ENCODE results near the gene NMD3. TPM values are rescaled to one million over a fixed set of nuclear protein-coding genes. Genes with fewer than 3 reads are reported as not detected.

The NMD3 gene
- total RNA-seq, 4 donors from 2014 or later = 27.3 to 42.8 (median 37.4) TPM

GRCh38 chr3:161268601-161269000 lies 47.5 kb downstream of the NMD3 start:
- DNase-seq (no peak), ATAC-seq (no peak)
- Histone ChIP-seq H3K9me3 (no peaks in the 10 kb centered on the region), H3K27me3 (no peaks in the 10 kb centered on the region), H3K4me3 (no peak overlapping the region), H3K27ac (no peak overlapping the region), H3K4me1 (no peaks in the 10 kb centered on the region), H3K36me3 (peaks cover 0 to 5% of the 10 kb centered on the region in 2 donors)
- TF ChIP-seq POLR2A (IDR thresholded peaks at IDR 0.05) = no peak
- TF ChIP-seq, protein P1, sequence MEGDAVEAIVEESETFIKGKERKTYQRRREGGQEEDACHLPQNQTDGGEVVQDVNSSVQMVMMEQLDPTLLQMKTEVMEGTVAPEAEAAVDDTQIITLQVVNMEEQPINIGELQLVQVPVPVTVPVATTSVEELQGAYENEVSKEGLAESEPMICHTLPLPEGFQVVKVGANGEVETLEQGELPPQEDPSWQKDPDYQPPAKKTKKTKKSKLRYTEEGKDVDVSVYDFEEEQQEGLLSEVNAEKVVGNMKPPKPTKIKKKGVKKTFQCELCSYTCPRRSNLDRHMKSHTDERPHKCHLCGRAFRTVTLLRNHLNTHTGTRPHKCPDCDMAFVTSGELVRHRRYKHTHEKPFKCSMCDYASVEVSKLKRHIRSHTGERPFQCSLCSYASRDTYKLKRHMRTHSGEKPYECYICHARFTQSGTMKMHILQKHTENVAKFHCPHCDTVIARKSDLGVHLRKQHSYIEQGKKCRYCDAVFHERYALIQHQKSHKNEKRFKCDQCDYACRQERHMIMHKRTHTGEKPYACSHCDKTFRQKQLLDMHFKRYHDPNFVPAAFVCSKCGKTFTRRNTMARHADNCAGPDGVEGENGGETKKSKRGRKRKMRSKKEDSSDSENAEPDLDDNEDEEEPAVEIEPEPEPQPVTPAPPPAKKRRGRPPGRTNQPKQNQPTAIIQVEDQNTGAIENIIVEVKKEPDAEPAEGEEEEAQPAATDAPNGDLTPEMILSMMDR (IDR thresholded peaks at IDR 0.05 in 4 of 5, conservative IDR thresholded peaks at IDR 0.05 in 1 of 5) = no peak
- intact Hi-C loops (cut with DNase I; ENCODE audit: low total_unique reads) (no loop called here), in situ Hi-C loops (cut with MboI; ENCODE audit: low sequenced_read_pairs in 4 of 4) (no loop called here)

GRCh38 chr3:161270991-161271390 lies 49.9 kb downstream of the NMD3 start:
- no peak overlapping the region for H3K4me3 ChIP-seq
- DNase-seq = no peak
- peaks cover 0 to 14% of the 10 kb centered on the region in 2 donors for H3K36me3 ChIP-seq
- in situ Hi-C loops (cut with MboI; ENCODE audit: low sequenced_read_pairs in 4 of 4) (loop anchor here (5.0 to 10.0 kb wide), 2 partner anchors 154 to 156 kb away; no protein-coding TSS in a partner anchor), intact Hi-C loops (cut with DNase I; ENCODE audit: low total_unique reads) (loop anchor here (5.0 kb wide), 1 partner anchor 151 kb away; no protein-coding TSS in a partner anchor)
- H3K27ac ChIP-seq = no peak overlapping the region
- H3K4me1 ChIP-seq = no peaks in the 10 kb centered on the region
- H3K27me3 ChIP-seq = no peaks in the 10 kb centered on the region
- no peaks in the 10 kb centered on the region for H3K9me3 ChIP-seq
- ATAC-seq = no peak
- TF ChIP-seq, protein P1 (IDR thresholded peaks at IDR 0.05 in 4 of 5, conservative IDR thresholded peaks at IDR 0.05 in 1 of 5) = no peak
- TF ChIP-seq POLR2A (IDR thresholded peaks at IDR 0.05) = no peak

- H3K36me3 ChIP-seq = peaks cover 0 to 15% of the 10 kb centered on the region in 2 donors
- H3K4me1 ChIP-seq = no peaks in the 10 kb centered on the region
- no peak overlapping the region for H3K27ac ChIP-seq
- intact Hi-C loops (cut with DNase I; ENCODE audit: low total_unique reads) (loop anchor here (5.0 kb wide), 1 partner anchor 151 kb away; no protein-coding TSS in a partner anchor), in situ Hi-C loops (cut with MboI; ENCODE audit: low sequenced_read_pairs in 4 of 4) (loop anchor here (5.0 to 10.0 kb wide), 2 partner anchors 153 to 156 kb away; no protein-coding TSS in a partner anchor)
- no peaks in the 10 kb centered on the region for H3K27me3 ChIP-seq
- no peak overlapping the region for H3K4me3 ChIP-seq
- ATAC-seq = no peak
- TF ChIP-seq, protein P1 (IDR thresholded peaks at IDR 0.05 in 4 of 5, conservative IDR thresholded peaks at IDR 0.05 in 1 of 5) = no peak
- H3K9me3 ChIP-seq = no peaks in the 10 kb centered on the region
- DNase-seq = no peak
Measured at GRCh38 chr3:161271646-161272045, 50.5 kb downstream of the NMD3 start.

DNA sequence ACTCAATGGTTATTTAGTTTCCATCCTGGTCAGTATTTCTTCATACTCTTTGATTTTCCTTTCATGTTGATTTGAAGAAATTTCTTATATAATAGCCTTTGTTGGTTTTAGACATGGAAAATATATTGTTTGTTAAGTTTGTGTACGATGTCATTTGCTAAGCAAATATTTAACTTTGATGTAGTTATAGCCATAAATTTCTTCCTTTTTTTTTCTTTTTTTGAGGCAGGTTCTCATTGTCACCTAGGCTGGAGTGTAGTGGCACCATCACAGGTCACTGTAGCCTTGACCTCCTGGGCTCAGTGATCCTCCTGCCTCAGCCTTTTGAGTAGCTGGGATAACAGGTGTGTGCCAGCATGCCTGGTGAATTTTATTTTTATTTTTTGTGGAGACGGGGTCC lies 51.4 kb downstream of the NMD3 start:
- in situ Hi-C loops (cut with MboI; ENCODE audit: low sequenced_read_pairs in 4 of 4) = loop anchor here (5.0 to 10.0 kb wide), 2 partner anchors 152 to 155 kb away; no protein-coding TSS in a partner anchor
- Histone ChIP-seq H3K27ac (no peak overlapping the region), H3K27me3 (no peaks in the 10 kb centered on the region), H3K4me1 (no peaks in the 10 kb centered on the region), H3K36me3 (peaks cover 0 to 15% of the 10 kb centered on the region in 2 donors), H3K9me3 (no peaks in the 10 kb centered on the region), H3K4me3 (no peak overlapping the region)
- TF ChIP-seq, protein P1 (IDR thresholded peaks at IDR 0.05 in 4 of 5, conservative IDR thresholded peaks at IDR 0.05 in 1 of 5) = no peak
- no peak for TF ChIP-seq POLR2A (IDR thresholded peaks at IDR 0.05)
- intact Hi-C loops (cut with DNase I; ENCODE audit: low total_unique reads) = loop anchor here (5.0 kb wide), 1 partner anchor 150 kb away; no protein-coding TSS in a partner anchor
- ATAC-seq (no peak), DNase-seq (no peak)

Measured in gastrocnemius medialis (tissue), 4 donors.